ENCODE data around the gene RPTN. TPM values are rescaled to one million over a fixed set of nuclear protein-coding genes. Genes with fewer than 3 reads are reported as not detected.
A peak's percentile ranks its signal among the peaks of the same experiment; 100 is the strongest.
"Not testable (repeated sequence)": the region's sequence is repeated elsewhere in the genome, so short reads cannot be mapped to it uniquely, and the experiment has no call there.

Gene RPTN
- total RNA-seq, 1 donor from 2014 or later: not detected

DNA sequence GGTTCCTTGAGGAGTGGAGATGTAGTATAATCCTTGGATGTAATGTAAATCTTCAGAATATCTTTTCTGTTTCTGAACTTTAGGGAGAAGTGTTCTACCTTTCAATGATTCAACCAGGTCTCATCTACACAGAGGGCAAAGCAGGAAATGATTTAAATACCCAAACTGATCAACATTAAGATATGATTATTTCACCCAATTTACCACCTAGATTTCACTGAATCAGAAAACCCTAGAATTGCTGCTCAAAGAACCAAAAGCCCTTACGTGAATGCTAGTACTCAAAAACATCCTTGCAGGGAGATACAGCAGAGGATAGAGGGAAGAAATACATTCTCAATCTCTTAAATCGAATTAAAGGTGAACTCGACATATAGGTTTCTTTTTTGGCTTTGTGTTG is 5.0 kb downstream of the RPTN start:
- DNase-seq (ENCODE audit: low spot score): no peak
- Mint-ChIP-seq H3K4me1 (ENCODE audit: unreplicated experiment) (no peaks in the 10 kb centered on the region), H3K4me3 (ENCODE audit: unreplicated experiment) (no peak overlapping the region), H3K27me3 (ENCODE audit: unreplicated experiment) (peaks cover 5% of the 10 kb centered on the region), H3K9me3 (ENCODE audit: unreplicated experiment) (no peaks in the 10 kb centered on the region), H3K36me3 (ENCODE audit: low read depth, unreplicated experiment) (no peaks in the 10 kb centered on the region), H3K27ac (ENCODE audit: unreplicated experiment) (no peak overlapping the region)
- TF ChIP-seq, protein P1, sequence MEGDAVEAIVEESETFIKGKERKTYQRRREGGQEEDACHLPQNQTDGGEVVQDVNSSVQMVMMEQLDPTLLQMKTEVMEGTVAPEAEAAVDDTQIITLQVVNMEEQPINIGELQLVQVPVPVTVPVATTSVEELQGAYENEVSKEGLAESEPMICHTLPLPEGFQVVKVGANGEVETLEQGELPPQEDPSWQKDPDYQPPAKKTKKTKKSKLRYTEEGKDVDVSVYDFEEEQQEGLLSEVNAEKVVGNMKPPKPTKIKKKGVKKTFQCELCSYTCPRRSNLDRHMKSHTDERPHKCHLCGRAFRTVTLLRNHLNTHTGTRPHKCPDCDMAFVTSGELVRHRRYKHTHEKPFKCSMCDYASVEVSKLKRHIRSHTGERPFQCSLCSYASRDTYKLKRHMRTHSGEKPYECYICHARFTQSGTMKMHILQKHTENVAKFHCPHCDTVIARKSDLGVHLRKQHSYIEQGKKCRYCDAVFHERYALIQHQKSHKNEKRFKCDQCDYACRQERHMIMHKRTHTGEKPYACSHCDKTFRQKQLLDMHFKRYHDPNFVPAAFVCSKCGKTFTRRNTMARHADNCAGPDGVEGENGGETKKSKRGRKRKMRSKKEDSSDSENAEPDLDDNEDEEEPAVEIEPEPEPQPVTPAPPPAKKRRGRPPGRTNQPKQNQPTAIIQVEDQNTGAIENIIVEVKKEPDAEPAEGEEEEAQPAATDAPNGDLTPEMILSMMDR (IDR thresholded peaks at IDR 0.05; ENCODE audit: unreplicated experiment): no peak

DNA sequence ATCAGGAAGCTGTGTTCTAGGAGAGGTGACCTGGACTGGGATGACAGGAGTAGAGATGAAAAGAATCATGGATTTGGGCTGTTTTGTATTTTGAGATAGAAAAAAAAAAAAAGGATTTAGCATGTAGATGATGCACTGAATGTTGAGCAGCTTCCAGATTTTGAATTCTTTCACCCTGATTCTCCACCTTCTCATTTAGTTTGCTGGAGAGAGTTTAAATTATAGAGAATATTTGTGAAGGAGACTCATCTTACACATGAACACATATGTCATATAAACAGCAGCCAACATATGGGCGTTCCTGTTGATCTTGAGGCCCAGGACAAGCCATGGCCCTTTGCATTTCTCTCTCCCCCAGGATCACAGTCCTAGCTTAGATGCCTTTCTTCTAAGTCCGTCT is 7.4 kb downstream of the RPTN start:
- Mint-ChIP-seq H3K4me1 (ENCODE audit: unreplicated experiment) (no peaks in the 10 kb centered on the region), H3K27ac (ENCODE audit: unreplicated experiment) (no peak overlapping the region), H3K27me3 (ENCODE audit: unreplicated experiment) (peaks cover 5% of the 10 kb centered on the region), H3K36me3 (ENCODE audit: low read depth, unreplicated experiment) (peaks cover 13% of the 10 kb centered on the region), H3K4me3 (ENCODE audit: unreplicated experiment) (no peak overlapping the region), H3K9me3 (ENCODE audit: unreplicated experiment) (peaks cover 4% of the 10 kb centered on the region)
- TF ChIP-seq, protein P1 (IDR thresholded peaks at IDR 0.05; ENCODE audit: unreplicated experiment): no peak
- DNase-seq (ENCODE audit: low spot score): no peak

DNA sequence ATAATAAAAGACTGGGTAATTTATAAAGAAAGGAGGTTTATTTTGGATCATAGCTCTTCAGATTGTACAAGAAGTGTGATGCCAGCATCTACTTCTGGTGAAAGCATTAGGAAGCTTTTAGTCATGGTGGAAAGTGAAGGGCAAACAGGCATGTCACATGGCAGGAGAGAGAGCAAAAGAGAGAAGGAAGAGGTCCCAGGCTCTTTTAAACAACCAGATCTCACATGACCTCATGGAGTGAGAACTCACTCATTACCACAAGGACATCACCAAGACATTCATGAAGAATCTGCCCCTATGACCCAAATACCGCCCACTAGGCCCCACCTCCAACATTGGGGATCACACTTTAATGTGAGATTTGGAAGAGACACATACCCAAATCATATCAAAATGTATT is 10.0 kb downstream of the RPTN start:
- H3K4me1 Mint-ChIP-seq (ENCODE audit: unreplicated experiment): no peaks in the 10 kb centered on the region
- peaks cover 11% of the 10 kb centered on the region for H3K9me3 Mint-ChIP-seq (ENCODE audit: unreplicated experiment)
- no peak overlapping the region for H3K4me3 Mint-ChIP-seq (ENCODE audit: unreplicated experiment)
- no peak for DNase-seq (ENCODE audit: low spot score)
- TF ChIP-seq, protein P1 (IDR thresholded peaks at IDR 0.05; ENCODE audit: unreplicated experiment): no peak
- peaks cover 4% of the 10 kb centered on the region for H3K27me3 Mint-ChIP-seq (ENCODE audit: unreplicated experiment)
- peaks cover 13% of the 10 kb centered on the region for H3K36me3 Mint-ChIP-seq (ENCODE audit: low read depth, unreplicated experiment)
- H3K27ac Mint-ChIP-seq (ENCODE audit: unreplicated experiment): no peak overlapping the region

DNA sequence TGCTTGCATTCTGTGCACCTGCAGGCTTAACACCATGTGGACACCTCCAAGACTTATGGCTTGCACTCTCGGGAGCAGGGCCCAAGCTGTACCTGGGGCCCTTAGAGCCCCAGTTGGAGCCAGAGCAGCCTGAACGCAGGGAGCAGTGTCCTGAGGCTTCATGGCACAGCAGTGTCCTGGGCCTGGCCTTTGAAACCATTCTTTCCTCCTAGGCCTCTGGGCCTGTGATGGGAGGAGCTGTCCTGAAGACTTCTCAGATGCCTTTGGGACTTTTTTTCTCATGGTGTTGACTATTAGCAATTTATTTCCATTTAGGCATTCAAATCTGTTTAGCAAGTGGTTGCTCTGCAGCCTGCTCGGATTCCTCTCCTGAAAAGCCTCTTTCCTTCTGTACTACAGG is 11.0 kb downstream of the RPTN start:
- DNase-seq (ENCODE audit: low spot score): no peak
- TF ChIP-seq, protein P1 (IDR thresholded peaks at IDR 0.05; ENCODE audit: unreplicated experiment): no peak
- Mint-ChIP-seq H3K9me3 (ENCODE audit: unreplicated experiment) (peaks cover 11% of the 10 kb centered on the region), H3K27me3 (ENCODE audit: unreplicated experiment) (peaks cover 3% of the 10 kb centered on the region), H3K36me3 (ENCODE audit: low read depth, unreplicated experiment) (peaks cover 13% of the 10 kb centered on the region), H3K27ac (ENCODE audit: unreplicated experiment) (no peak overlapping the region), H3K4me1 (ENCODE audit: unreplicated experiment) (no peaks in the 10 kb centered on the region), H3K4me3 (ENCODE audit: unreplicated experiment) (no peak overlapping the region)

DNA sequence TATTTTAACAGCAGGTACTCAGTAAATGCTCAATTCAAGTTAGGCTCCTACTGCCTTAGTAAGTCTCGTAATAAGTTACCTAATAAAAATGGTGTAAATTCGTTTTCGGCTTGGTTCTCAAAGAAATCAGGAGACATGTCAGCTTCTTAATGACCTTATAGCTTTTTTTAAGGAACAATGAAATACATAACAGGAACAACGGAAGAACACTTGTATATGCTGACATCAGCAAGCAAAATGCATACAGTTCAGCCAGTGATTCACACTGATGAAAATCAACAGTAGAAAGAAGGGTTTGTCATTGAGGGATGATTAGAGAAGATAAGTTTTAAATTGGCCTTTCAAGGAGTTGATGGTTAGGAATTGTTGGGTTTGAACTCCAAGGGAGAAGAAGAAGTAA is 13.3 kb downstream of the RPTN start:
- Mint-ChIP-seq H3K4me1 (ENCODE audit: unreplicated experiment) (peaks cover 3% of the 10 kb centered on the region), H3K27ac (ENCODE audit: unreplicated experiment) (no peak overlapping the region), H3K27me3 (ENCODE audit: unreplicated experiment) (no peaks in the 10 kb centered on the region), H3K4me3 (ENCODE audit: unreplicated experiment) (peak overlapping the region; percentile 0), H3K36me3 (ENCODE audit: low read depth, unreplicated experiment) (peaks cover 13% of the 10 kb centered on the region), H3K9me3 (ENCODE audit: unreplicated experiment) (peaks cover 11% of the 10 kb centered on the region)
- TF ChIP-seq, protein P1 (IDR thresholded peaks at IDR 0.05; ENCODE audit: unreplicated experiment): no peak
- no peak for DNase-seq (ENCODE audit: low spot score)

DNA sequence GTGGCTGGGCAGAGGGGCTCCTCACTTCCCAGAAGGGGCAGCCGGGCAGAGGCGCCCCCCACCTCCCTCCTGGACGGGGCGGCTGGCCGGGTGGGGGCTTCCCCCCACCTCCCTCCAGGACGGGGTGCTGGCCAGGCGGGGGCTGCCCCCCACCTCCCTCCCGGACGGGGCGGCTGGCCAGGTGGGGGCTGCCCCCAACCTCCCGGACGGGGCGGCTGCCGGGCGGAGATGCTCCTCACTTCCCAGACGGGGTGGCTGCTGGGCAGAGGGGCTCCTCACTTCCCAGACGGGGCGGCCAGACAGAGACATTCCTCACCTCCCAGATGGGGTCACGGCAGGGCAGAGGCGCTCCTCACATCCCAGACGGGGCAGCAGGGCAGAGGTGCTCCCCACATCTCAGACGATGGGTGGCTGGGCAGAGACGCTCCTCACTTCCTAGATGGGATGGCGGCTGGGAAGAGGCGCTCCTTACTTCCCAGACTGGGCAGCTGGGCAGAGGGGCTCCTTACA is 14.3 kb downstream of the RPTN start:
- H3K4me1 Mint-ChIP-seq (ENCODE audit: unreplicated experiment); H3K27me3 Mint-ChIP-seq (ENCODE audit: unreplicated experiment); DNase-seq (ENCODE audit: low spot score); H3K27ac Mint-ChIP-seq (ENCODE audit: unreplicated experiment); H3K4me3 Mint-ChIP-seq (ENCODE audit: unreplicated experiment): not testable (repeated sequence)
- Mint-ChIP-seq H3K36me3 (ENCODE audit: low read depth, unreplicated experiment) (peaks cover 13% of the 10 kb centered on the region), H3K9me3 (ENCODE audit: unreplicated experiment) (peaks cover 11% of the 10 kb centered on the region)

Data from endothelial cell (in vitro differentiated cells).